ENCODE data around the gene PIK3AP1.

PIK3AP1 gene

GRCh38 chr10:96627292-96627691, 93.0 kb downstream of the PIK3AP1 start:
- Histone ChIP-seq H3F3A (ENCODE audit: insufficient read depth, low read length) (no peaks in the 10 kb centered on the region), H3K79me2 (ENCODE audit: low read length) (no peaks in the 10 kb centered on the region), H3K4me2 (ENCODE audit: low read depth, low read length) (no peak overlapping the region), H3K4me1 (ENCODE audit: low read length) (no peaks in the 10 kb centered on the region), H3K4me3 (ENCODE audit: low read length) (no peak overlapping the region), H3K9me3 (replicated peaks; ENCODE audit: insufficient read depth, low read length) (no peaks in the 10 kb centered on the region), H3K27ac (ENCODE audit: low read length) (no peak overlapping the region), H4K20me1 (ENCODE audit: insufficient read depth, low read length) (no peaks in the 10 kb centered on the region), H3K9me2 (replicated peaks; ENCODE audit: insufficient read depth, low read length) (no peaks in the 10 kb centered on the region), H3K9ac (ENCODE audit: low read length) (no peak overlapping the region), H2AFZ (ENCODE audit: low read length) (no peak overlapping the region), H3K27me3 (replicated peaks; ENCODE audit: insufficient read depth, low read length) (no peaks in the 10 kb centered on the region), H3K36me3 (replicated peaks; ENCODE audit: insufficient read depth, low read length) (no peaks in the 10 kb centered on the region)
- TF ChIP-seq EZH2 (optimal IDR thresholded peaks at IDR 0.05; ENCODE audit: low read depth, low read length), result no peak
- TF ChIP-seq EZH2phosphoT487 (IDR thresholded peaks at IDR 0.05; ENCODE audit: low read length), result no peak
- TF ChIP-seq CTCF (IDR thresholded peaks at IDR 0.05; ENCODE audit: low read length), result no peak
- DNase-seq, result no peak

- H3K79me2 ChIP-seq (ENCODE audit: low read length), result no peaks in the 10 kb centered on the region
- no peak overlapping the region for H3K4me3 ChIP-seq (ENCODE audit: low read length)
- H3K27me3 ChIP-seq (replicated peaks; ENCODE audit: insufficient read depth, low read length), result no peaks in the 10 kb centered on the region
- H3K4me2 ChIP-seq (ENCODE audit: low read depth, low read length), result no peak overlapping the region
- no peaks in the 10 kb centered on the region for H3F3A ChIP-seq (ENCODE audit: insufficient read depth, low read length)
- TF ChIP-seq CTCF (IDR thresholded peaks at IDR 0.05; ENCODE audit: low read length), result no peak
- no peak for TF ChIP-seq EZH2 (optimal IDR thresholded peaks at IDR 0.05; ENCODE audit: low read depth, low read length)
- TF ChIP-seq EZH2phosphoT487 (IDR thresholded peaks at IDR 0.05; ENCODE audit: low read length), result no peak
- no peak overlapping the region for H2AFZ ChIP-seq (ENCODE audit: low read length)
- H3K4me1 ChIP-seq (ENCODE audit: low read length), result no peaks in the 10 kb centered on the region
- no peaks in the 10 kb centered on the region for H3K9me2 ChIP-seq (replicated peaks; ENCODE audit: insufficient read depth, low read length)
- no peak overlapping the region for H3K27ac ChIP-seq (ENCODE audit: low read length)
- no peak overlapping the region for H3K9ac ChIP-seq (ENCODE audit: low read length)
- no peaks in the 10 kb centered on the region for H4K20me1 ChIP-seq (ENCODE audit: insufficient read depth, low read length)
- H3K36me3 ChIP-seq (replicated peaks; ENCODE audit: insufficient read depth, low read length), result no peaks in the 10 kb centered on the region
- H3K9me3 ChIP-seq (replicated peaks; ENCODE audit: insufficient read depth, low read length), result no peaks in the 10 kb centered on the region
- no peak for DNase-seq
These were observed 93.5 kb downstream of the PIK3AP1 start for GRCh38 chr10:96626795-96627194.

GRCh38 chr10:96625173-96625572, 95.1 kb downstream of the PIK3AP1 start:
- H3K9me2 ChIP-seq (replicated peaks; ENCODE audit: insufficient read depth, low read length), result no peaks in the 10 kb centered on the region
- no peaks in the 10 kb centered on the region for H4K20me1 ChIP-seq (ENCODE audit: insufficient read depth, low read length)
- no peak overlapping the region for H3K27ac ChIP-seq (ENCODE audit: low read length)
- H3F3A ChIP-seq (ENCODE audit: insufficient read depth, low read length), result no peaks in the 10 kb centered on the region
- H3K79me2 ChIP-seq (ENCODE audit: low read length), result no peaks in the 10 kb centered on the region
- DNase-seq, result no peak
- no peaks in the 10 kb centered on the region for H3K9me3 ChIP-seq (replicated peaks; ENCODE audit: insufficient read depth, low read length)
- H3K4me3 ChIP-seq (ENCODE audit: low read length), result no peak overlapping the region
- no peak overlapping the region for H3K4me2 ChIP-seq (ENCODE audit: low read depth, low read length)
- H3K27me3 ChIP-seq (replicated peaks; ENCODE audit: insufficient read depth, low read length), result no peaks in the 10 kb centered on the region
- no peak for TF ChIP-seq EZH2 (optimal IDR thresholded peaks at IDR 0.05; ENCODE audit: low read depth, low read length)
- no peak for TF ChIP-seq CTCF (IDR thresholded peaks at IDR 0.05; ENCODE audit: low read length)
- no peak for TF ChIP-seq EZH2phosphoT487 (IDR thresholded peaks at IDR 0.05; ENCODE audit: low read length)
- no peaks in the 10 kb centered on the region for H3K36me3 ChIP-seq (replicated peaks; ENCODE audit: insufficient read depth, low read length)
- H2AFZ ChIP-seq (ENCODE audit: low read length), result no peak overlapping the region
- H3K9ac ChIP-seq (ENCODE audit: low read length), result no peak overlapping the region
- no peaks in the 10 kb centered on the region for H3K4me1 ChIP-seq (ENCODE audit: low read length)
